K562 (cell line): ENCODE measurements around the gene INCA1. TPM values are rescaled to one million over a fixed set of nuclear protein-coding genes. Genes with fewer than 3 reads are reported as not detected.

ENCODE experiments used
- ATF2 ChIP-seq: sonication (generic); formaldehyde crosslinking; IDR thresholded peaks from 2 replicates; pipeline ENCODE4 v1.8.1; 2022; ENCODE audit warnings: missing genetic modification reagents
- E2F5 ChIP-seq: sonication (generic); formaldehyde crosslinking; IDR thresholded peaks from 2 replicates; pipeline ENCODE4 v1.8.0; 2022; ENCODE audit warnings: mild to moderate bottlenecking, missing genetic modification reagents
- GTF2F1 ChIP-seq: IDR thresholded peaks from 2 replicates; pipeline ENCODE4 v1.6.1; 2011; ENCODE audit warnings: low read depth, low read length, improper control_type of control experiment
- HES1 ChIP-seq: fragments of 450-650 bp; IDR thresholded peaks from 2 replicates; pipeline ENCODE4 v1.6.1; 2016; ENCODE audit warnings: low read depth, mild to moderate bottlenecking, moderate library complexity
- MAX ChIP-seq: sonication (generic); formaldehyde crosslinking; IDR thresholded peaks from 2 replicates; pipeline ENCODE4 v1.9.0; 2022; ENCODE audit warnings: mild to moderate bottlenecking, missing genetic modification reagents
- MGA ChIP-seq: fragments of 450-650 bp; IDR thresholded peaks from 2 replicates; pipeline ENCODE4 v1.6.1; 2016; ENCODE audit warnings: mild to moderate bottlenecking, moderate library complexity
- MTA3 ChIP-seq: fragments of 450-650 bp; formaldehyde crosslinking; IDR thresholded peaks from 2 replicates; pipeline ENCODE4 v1.6.1; 2017; ENCODE audit warnings: mild to moderate bottlenecking, borderline replicate concordance
- NELFE ChIP-seq: IDR thresholded peaks from 2 replicates; pipeline ENCODE4 v1.6.1; 2011; ENCODE audit warnings: mild to moderate bottlenecking; ENCODE audit not compliant: insufficient read depth, insufficient read length
- NONO ChIP-seq, 2 experiments: fragments of 200-400 bp in 1 of 2; fragments of 450-650 bp in 1 of 2; formaldehyde crosslinking in 1 of 2; IDR thresholded peaks; 2 replicates each; pipeline ENCODE4 v1.6.1; 2017; ENCODE audit warnings: low read depth in 2 of 2, mild to moderate bottlenecking in 2 of 2, moderate library complexity in 2 of 2, low read length in 1 of 2
- POLR2B ChIP-seq: fragments of 450-650 bp; IDR thresholded peaks from 2 replicates; pipeline ENCODE4 v1.6.1; 2018; ENCODE audit warnings: low read depth; ENCODE audit not compliant: partially characterized antibody
- RB1 ChIP-seq: fragments of 450-650 bp; IDR thresholded peaks from 2 replicates; pipeline ENCODE4 v1.6.1; 2017; ENCODE audit warnings: low read depth, mild to moderate bottlenecking
- RNF2 ChIP-seq: sonication (generic); IDR thresholded peaks from 2 replicates; pipeline ENCODE4 v1.6.1; 2016
- TRIM24 ChIP-seq, 2 experiments: fragments of 450-650 bp; IDR thresholded peaks; 2 replicates each; pipeline ENCODE4 v1.6.1; 2016
- TRIM28 ChIP-seq: fragments of 450-650 bp; IDR thresholded peaks from 2 replicates; pipeline ENCODE4 v1.6.1; 2017
- polyA plus RNA-seq, 8 experiments: library from polyadenylated mRNA; depleted of rRNA in 4 of 8; stranded (reverse) in 5 of 8; unstranded in 3 of 8; fragments of >200 nt; fragmentation: Nextera tagmentation in 2 of 8; fragmentation: Illumina TruSeq in 1 of 8; extraction: Ambion mirVana in 2 of 8; extraction: Trizol in 1 of 8; gene quantifications; 2 replicates each; pipeline versions ENCODE4 v1.2.1 to v1.2.3, GENCODE V29; 2011 to 2014; ENCODE audit warnings: inconsistent platforms in 1 of 8, missing spikeins in 1 of 8
- total RNA-seq, 7 experiments: library from RNA; depleted of rRNA in 6 of 7; stranded (reverse); fragments of >200 nt in 6 of 7; fragmentation: Illumina TruSeq in 2 of 7; extraction: Trizol in 2 of 7; gene quantifications; 2 replicates each; pipeline versions ENCODE4 v1.2.1 to v1.2.3, GENCODE V29; 2011 to 2021; ENCODE audit warnings: low replicate concordance in 1 of 7

INCA1 gene
- total and polyA plus RNA-seq, 9 of the 15 experiments (the other 6 are each of a cell fraction or from before 2014, with no cell fraction given): 0.08 to 0.50 (median 0.13) TPM; not detected in 4

- TF ChIP-seq MGA (peak; percentile 96), E2F5 (CRISPR knock-in tag) (no peak), NELFE (no peak), ATF2 (no peak), POLR2B (peak; percentile 16), HES1 (no peak), NONO (IDR thresholded peaks at IDR 0.05; ENCODE audit: low read depth in 2 of 2, low read length in 1 of 2) (no peak), RB1 (no peak), RNF2 (peak; percentile 33; the same call in 1 of the 2 replicates), GTF2F1 (peak; percentile 1; the same call in 1 of the 2 replicates), TRIM24 (IDR thresholded peaks at IDR 0.05) (no peak), TRIM28 (no peak), MAX (CRISPR knock-in tag) (peak; percentile 80), MTA3 (peak; percentile 19; the same call in 1 of the 2 replicates)
These were observed 30.3 kb downstream of the INCA1 start (continued) for GRCh38 chr17:4966844-4967538.
